Natural killer cell (primary cell): Measurements from ENCODE around the gene CPT1B. TPM values are rescaled to one million over a fixed set of nuclear protein-coding genes. Genes with fewer than 3 reads are reported as not detected.
"Not testable (repeated sequence)": the region's sequence is repeated elsewhere in the genome, so short reads cannot be mapped to it uniquely, and the experiment has no call there.

Experiments
- ATAC-seq, 3 donors: fragments of 150-1000 bp in 2 of 3; fragments of 200-7000 bp in 1 of 3; cut with Tn5 transposase; 1 replicate in 1 of 3; 2 replicates in 2 of 3; pipeline ENCODE4 v1.10.0; 2021; ENCODE audit warnings: mild to moderate bottlenecking in 2 of 3, moderate library complexity in 2 of 3
- DNase-seq, 2 donors: peaks; one replicate each; pipeline versions ENCODE4 v3.0.0 to v3.0.0-alpha.2; 2013 to 2021; ENCODE audit warnings: mixed read lengths in 1 of 2
- H3K27ac ChIP-seq: one replicate; pipeline ENCODE4 v1.5.1; 2013; ENCODE audit warnings: mild to moderate bottlenecking, low read length
- H3K27me3 ChIP-seq: one replicate; pipeline ENCODE4 v1.6.1; 2013; ENCODE audit warnings: low read length; ENCODE audit not compliant: control insufficient read depth, insufficient read depth
- H3K36me3 ChIP-seq: one replicate; pipeline ENCODE4 v1.6.1; 2013; ENCODE audit warnings: low read length; ENCODE audit not compliant: control insufficient read depth, insufficient read depth
- H3K4me1 ChIP-seq: one replicate; pipeline ENCODE4 v1.6.1; 2013; ENCODE audit warnings: low read length; ENCODE audit not compliant: control insufficient read depth, insufficient read depth
- H3K4me3 ChIP-seq: one replicate; pipeline ENCODE4 v1.5.1; 2013; ENCODE audit warnings: low read length
- H3K9me3 ChIP-seq: one replicate; pipeline ENCODE4 v1.6.1; 2013; ENCODE audit warnings: low read length; ENCODE audit not compliant: control insufficient read depth, insufficient read depth
- H3K27ac Mint-ChIP-seq, 2 donors: one replicate each; pipeline ENCODE4 v1.8.0; 2022; ENCODE audit warnings: mild to moderate bottlenecking in 2 of 2, mixed read lengths in 2 of 2, moderate library complexity in 1 of 2
- H3K27me3 Mint-ChIP-seq, 2 donors: one replicate each; pipeline ENCODE4 v1.8.0; 2022; ENCODE audit warnings: low read depth in 2 of 2, mixed read lengths in 2 of 2
- H3K36me3 Mint-ChIP-seq: one replicate; pipeline ENCODE4 v1.8.0; 2022; ENCODE audit warnings: mixed read lengths
- H3K4me1 Mint-ChIP-seq, 2 donors: one replicate each; pipeline ENCODE4 v1.8.0; 2022; ENCODE audit warnings: mixed read lengths in 2 of 2
- H3K4me3 Mint-ChIP-seq: one replicate; pipeline ENCODE4 v1.8.0; 2022; ENCODE audit warnings: mild to moderate bottlenecking, moderate library complexity, mixed read lengths
- H3K9me3 Mint-ChIP-seq, 2 donors: one replicate each; pipeline ENCODE4 v1.8.0; 2022; ENCODE audit warnings: mixed read lengths in 2 of 2
- WGBS: methylation state at CpG from one replicate; pipeline ENCODE4 v1.1.7; 2013; ENCODE audit warnings: missing lambda C conversion rate; ENCODE audit not compliant: insufficient coverage; 5-methylcytosine and 5-hydroxymethylcytosine counted together
- intact Hi-C: fragments of 100-400 bp; cut with micrococcal nuclease; formaldehyde crosslinking; loops from one replicate; pipeline ENCODE4 v1.14.2; 2022
- total RNA-seq, 4 donors: library from RNA; stranded (reverse); fragments of 120-200 nt in 1 of 4; gene quantifications; one replicate each; pipeline versions ENCODE4 v1.2.3 to v1.2.4, GENCODE V29; 2013 to 2022
- TF ChIP-seq, protein P1 (sequence below): fragments of 200-600 bp; IDR thresholded peaks from one replicate; pipeline ENCODE4 v1.8.0; 2022; ENCODE audit warnings: antibody characterized with exemption

The CPT1B gene
- total RNA-seq, 3 donors from 2014 or later (not counting 1 experiment from before 2014, with no cell fraction given), result 53.1 to 75.7 (median 55.5) TPM

DNA sequence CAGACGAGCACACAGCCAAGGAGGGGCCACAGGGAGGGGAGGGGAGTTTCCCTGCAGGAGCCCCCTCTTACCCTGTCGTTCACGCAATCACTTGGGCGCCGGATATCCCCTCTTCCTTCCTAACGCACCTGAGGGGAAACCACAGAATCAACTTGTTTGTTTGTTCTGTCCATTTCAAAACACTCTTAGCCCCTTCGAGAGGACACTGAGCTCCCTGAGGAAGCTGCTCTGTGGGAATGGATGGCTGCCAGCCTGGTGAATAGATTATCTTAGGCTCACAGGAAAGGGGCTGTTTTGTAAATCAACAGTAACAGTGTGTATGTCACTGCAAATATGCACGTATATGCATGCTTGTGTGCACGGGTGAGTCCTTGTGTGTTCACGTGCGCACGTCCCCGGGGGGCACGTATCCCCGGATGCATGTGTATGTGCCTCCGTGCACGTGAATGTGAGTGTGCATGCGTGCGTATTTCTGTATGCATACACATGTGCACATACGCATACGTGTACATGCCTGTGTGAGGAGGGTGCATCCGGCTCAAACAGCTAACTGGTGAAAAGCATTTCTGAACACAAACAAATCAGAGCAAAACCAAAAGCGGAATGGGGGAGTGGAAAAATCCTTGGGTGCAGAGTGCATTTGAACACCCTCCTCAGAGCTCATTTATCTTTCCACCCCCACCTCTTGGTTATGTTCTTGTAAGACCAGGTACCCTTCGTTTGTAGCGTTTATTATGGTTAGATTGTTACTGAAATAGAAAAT, 42.5 kb upstream of the CPT1B start:
- Mint-ChIP-seq H3K4me3 (peak overlapping the region; percentile 92), H3K4me1 (peaks cover 27 to 35% of the 10 kb centered on the region in 2 donors), H3K9me3 (no peaks in the 10 kb centered on the region), H3K36me3 (no peaks in the 10 kb centered on the region), H3K27ac (peak overlapping the region; percentile 83 to 90), H3K27me3 (peaks cover 0 to 3% of the 10 kb centered on the region in 2 donors)
- Histone ChIP-seq H3K4me3 (peak overlapping the region; percentile 42), H3K27me3 (no peaks in the 10 kb centered on the region), H3K9me3 (no peaks in the 10 kb centered on the region), H3K36me3 (no peaks in the 10 kb centered on the region), H3K4me1 (peaks cover 36% of the 10 kb centered on the region), H3K27ac (peak overlapping the region; percentile 84)
- TF ChIP-seq, protein P1, sequence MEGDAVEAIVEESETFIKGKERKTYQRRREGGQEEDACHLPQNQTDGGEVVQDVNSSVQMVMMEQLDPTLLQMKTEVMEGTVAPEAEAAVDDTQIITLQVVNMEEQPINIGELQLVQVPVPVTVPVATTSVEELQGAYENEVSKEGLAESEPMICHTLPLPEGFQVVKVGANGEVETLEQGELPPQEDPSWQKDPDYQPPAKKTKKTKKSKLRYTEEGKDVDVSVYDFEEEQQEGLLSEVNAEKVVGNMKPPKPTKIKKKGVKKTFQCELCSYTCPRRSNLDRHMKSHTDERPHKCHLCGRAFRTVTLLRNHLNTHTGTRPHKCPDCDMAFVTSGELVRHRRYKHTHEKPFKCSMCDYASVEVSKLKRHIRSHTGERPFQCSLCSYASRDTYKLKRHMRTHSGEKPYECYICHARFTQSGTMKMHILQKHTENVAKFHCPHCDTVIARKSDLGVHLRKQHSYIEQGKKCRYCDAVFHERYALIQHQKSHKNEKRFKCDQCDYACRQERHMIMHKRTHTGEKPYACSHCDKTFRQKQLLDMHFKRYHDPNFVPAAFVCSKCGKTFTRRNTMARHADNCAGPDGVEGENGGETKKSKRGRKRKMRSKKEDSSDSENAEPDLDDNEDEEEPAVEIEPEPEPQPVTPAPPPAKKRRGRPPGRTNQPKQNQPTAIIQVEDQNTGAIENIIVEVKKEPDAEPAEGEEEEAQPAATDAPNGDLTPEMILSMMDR, result peak; percentile 79
- ATAC-seq (peak; percentile 81 to 91 (median 84)), DNase-seq (peak; percentile 43 to 97)
- WGBS, result under 1% methylated on average over 23 of the region's 25 CpGs
- intact Hi-C loops, result loop anchor here (1.0 to 5.0 kb wide), 4 partner anchors 38 to 379 kb away; partner anchors contain the start of genes CHKB and NCAPH2

DNA sequence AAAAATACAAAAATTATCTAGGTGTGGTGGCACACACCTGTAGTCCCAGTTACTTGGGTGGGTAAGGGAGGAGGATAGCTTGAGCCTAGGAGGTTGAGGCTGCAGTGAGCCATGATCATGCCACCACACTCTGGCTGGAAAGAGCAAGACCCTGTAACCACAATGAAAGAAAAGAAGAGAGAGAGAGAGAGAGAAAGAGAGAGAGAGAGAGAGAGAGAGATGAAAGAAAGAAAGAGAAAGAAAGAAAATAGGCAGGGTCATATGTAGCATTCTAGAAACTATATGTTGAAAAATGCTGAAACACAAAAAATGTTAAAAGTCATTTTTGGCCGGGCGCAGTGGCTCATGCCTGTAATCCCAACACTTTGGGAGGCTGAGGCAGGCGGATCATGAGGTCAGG, 36.1 kb upstream of the CPT1B start:
- H3K27ac Mint-ChIP-seq, H3K36me3 ChIP-seq, intact Hi-C loops, H3K36me3 Mint-ChIP-seq, H3K27me3 ChIP-seq, H3K27ac ChIP-seq, H3K4me3 ChIP-seq, DNase-seq, H3K4me1 ChIP-seq, H3K4me3 Mint-ChIP-seq, H3K9me3 ChIP-seq, H3K9me3 Mint-ChIP-seq, ATAC-seq: not testable (repeated sequence)
- 96% methylated on average over 3 of the region's 3 CpGs for WGBS
- Mint-ChIP-seq H3K4me1 (peaks cover 6 to 11% of the 10 kb centered on the region in 2 donors), H3K27me3 (peaks cover 0 to 13% of the 10 kb centered on the region in 2 donors)

DNA sequence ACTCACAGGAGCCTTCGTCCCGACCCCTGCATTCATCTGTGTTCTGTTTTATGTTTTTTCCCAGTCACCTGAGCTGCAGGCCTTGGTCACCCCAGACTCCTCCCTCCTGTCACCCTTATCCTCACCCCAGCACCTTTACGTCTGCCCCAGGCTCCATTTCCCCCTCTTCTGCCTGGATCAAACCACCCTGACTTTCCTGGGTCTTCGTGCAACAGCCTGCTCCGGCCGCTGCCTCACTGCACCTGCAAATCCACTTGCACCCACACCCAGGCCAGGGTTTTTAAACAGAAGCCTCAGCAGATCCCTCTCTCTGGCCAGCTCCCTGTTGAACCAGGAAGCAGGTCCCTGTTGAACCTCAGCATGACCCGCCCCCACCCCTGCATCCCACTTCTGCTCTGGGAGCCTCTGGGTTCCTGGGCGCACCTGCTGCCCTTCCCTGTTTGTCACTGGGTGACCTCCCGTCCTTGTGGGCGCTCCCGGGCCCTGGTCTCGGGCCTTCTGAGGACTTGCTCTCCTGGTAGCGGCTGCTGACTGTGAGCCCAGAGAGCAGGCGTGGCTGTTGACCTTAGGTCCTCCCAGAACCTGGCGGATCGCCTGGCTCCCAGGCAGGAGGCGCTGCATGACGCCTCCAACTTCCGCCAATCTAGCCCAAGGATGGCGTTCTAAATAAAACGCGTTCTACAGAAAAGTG, 35.2 kb upstream of the CPT1B start:
- intact Hi-C loops, result no loop called here
- WGBS, result 90% methylated on average over 22 of the region's 22 CpGs
- Mint-ChIP-seq H3K36me3 (no peaks in the 10 kb centered on the region), H3K27ac (no peak overlapping the region), H3K4me1 (peaks cover 6 to 11% of the 10 kb centered on the region in 2 donors), H3K27me3 (peaks cover 0 to 12% of the 10 kb centered on the region in 2 donors), H3K9me3 (no peaks in the 10 kb centered on the region), H3K4me3 (no peak overlapping the region)
- Histone ChIP-seq H3K27me3 (no peaks in the 10 kb centered on the region), H3K4me1 (no peaks in the 10 kb centered on the region), H3K27ac (no peak overlapping the region), H3K9me3 (no peaks in the 10 kb centered on the region), H3K36me3 (no peaks in the 10 kb centered on the region), H3K4me3 (no peak overlapping the region)
- DNase-seq (no peak), ATAC-seq (no peak)
- TF ChIP-seq, protein P1, result no peak

DNA sequence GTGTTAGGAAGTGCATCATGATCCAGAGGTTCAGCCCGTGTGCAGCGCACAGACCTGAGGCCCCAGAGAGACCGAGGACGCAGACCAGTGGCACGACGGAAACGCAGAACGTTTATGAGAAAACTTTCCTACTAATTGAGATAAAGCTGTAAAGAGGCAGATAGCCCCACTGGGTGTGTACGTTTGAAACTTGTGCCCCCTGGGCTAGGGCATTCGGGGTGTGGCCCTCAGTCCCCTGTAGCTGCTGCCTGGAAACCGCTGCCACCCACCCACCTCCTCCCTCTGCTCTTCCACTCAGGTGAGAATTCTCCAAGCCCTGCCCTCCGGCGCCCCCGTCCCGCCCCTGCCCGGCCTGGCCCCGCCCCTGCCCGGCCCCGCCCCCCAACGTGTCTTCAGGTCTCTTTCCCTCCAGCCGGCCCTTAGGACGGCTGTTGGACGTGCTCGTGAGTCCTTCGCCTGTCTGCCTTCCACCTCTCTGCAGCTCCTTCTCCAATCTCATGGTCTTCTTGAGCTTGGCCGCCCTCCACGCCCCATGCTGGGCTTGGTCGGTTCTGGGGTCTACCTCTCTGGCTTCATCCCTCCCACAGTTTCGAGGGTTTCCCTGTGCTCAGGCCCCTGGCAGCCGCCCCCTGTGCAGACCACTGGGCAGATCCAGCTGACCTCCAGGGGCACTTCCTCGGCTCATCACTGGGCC, 34.4 kb upstream of the CPT1B start:
- H3K9me3 ChIP-seq, result no peaks in the 10 kb centered on the region
- no peaks in the 10 kb centered on the region for H3K4me1 ChIP-seq
- no peaks in the 10 kb centered on the region for H3K9me3 Mint-ChIP-seq
- H3K36me3 ChIP-seq, result no peaks in the 10 kb centered on the region
- DNase-seq, result no peak
- WGBS, result 35% methylated on average over 31 of the region's 31 CpGs
- H3K4me3 Mint-ChIP-seq, result no peak overlapping the region
- H3K36me3 Mint-ChIP-seq, result no peaks in the 10 kb centered on the region
- no peak overlapping the region for H3K27ac Mint-ChIP-seq
- ATAC-seq, result peak in 2 of 3 donors; percentile 44 to 73
- no peaks in the 10 kb centered on the region for H3K27me3 ChIP-seq
- no peak overlapping the region for H3K27ac ChIP-seq
- H3K4me3 ChIP-seq, result no peak overlapping the region
- peaks cover 1 to 15% of the 10 kb centered on the region in 2 donors for H3K27me3 Mint-ChIP-seq
- H3K4me1 Mint-ChIP-seq, result peaks cover 6 to 11% of the 10 kb centered on the region in 2 donors
- intact Hi-C loops, result no loop called here
- TF ChIP-seq, protein P1, result no peak
